SH-SY5Y (cell line): ENCODE data around the gene BBS9.

Experiments
- GATA2 ChIP-seq: IDR thresholded peaks from 2 replicates; pipeline ENCODE4 v1.6.1; 2011; ENCODE audit warnings: mild to moderate bottlenecking, low read depth, low read length
- GATA3 ChIP-seq: IDR thresholded peaks from 2 replicates; pipeline ENCODE4 v1.6.1; 2011; ENCODE audit warnings: low read depth, mild to moderate bottlenecking, low read length, moderate library complexity

DNA sequence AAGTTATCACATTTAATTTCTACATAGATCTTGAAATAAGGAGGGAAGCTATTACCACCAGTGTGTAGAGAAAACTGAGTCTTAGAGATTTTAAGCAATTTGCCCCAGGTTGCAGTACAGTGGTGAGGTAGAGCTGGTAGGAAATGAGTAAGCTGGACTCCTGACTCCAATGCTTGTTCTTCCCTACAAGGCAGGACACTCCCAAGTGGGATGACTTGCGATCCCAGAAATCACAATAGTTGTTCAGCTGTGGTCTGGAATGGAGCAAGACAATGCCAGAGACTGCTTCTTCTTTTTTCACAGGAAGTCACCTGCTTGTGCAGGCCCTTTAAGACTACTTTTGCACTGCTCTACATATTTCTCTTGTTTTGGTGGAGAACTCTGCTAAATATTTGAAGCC, 448.8 kb downstream of the BBS9 start:
- TF ChIP-seq GATA2, result no peak
- TF ChIP-seq GATA3, result no peak
